ENCODE measurements around the gene ARSH.
"Not testable (repeated sequence)": the region's sequence is repeated elsewhere in the genome, so short reads cannot be mapped to it uniquely, and the experiment has no call there.

Gene ARSH

GRCh38 chrX:3006495-3006894 is at the start of gene ARSH:
TSS of gene ARSH (plus strand) at chrX:3006546. CDS start at chrX:3006613, 67 bp downstream.
- DNase-seq (ENCODE audit: low read depth, low spot score) = no peak

- DNase-seq (ENCODE audit: low read depth, low spot score) = no peak
Observed at GRCh38 chrX:2958199-2958598, 48.1 kb upstream of the ARSH start.

GRCh38 chrX:2960861-2961515 is 45.4 kb upstream of the ARSH start:
- DNase-seq (ENCODE audit: low read depth, low spot score) = no peak

GRCh38 chrX:2962381-2962780 is 44.0 kb upstream of the ARSH start:
- no peak for DNase-seq (ENCODE audit: low read depth, low spot score)

- not testable (repeated sequence) for DNase-seq (ENCODE audit: low read depth, low spot score)
Observed at GRCh38 chrX:2963449-2963848, 42.9 kb upstream of the ARSH start.

GRCh38 chrX:2963992-2964794 is 42.2 kb upstream of the ARSH start:
- not testable (repeated sequence) for DNase-seq (ENCODE audit: low read depth, low spot score)

- no peak for DNase-seq (ENCODE audit: low read depth, low spot score)
Observed at GRCh38 chrX:2965965-2966364, 40.4 kb upstream of the ARSH start.

GRCh38 chrX:2967012-2967411 is 39.3 kb upstream of the ARSH start:
- DNase-seq (ENCODE audit: low read depth, low spot score) = no peak

GRCh38 chrX:2967584-2967983 is 38.8 kb upstream of the ARSH start:
- DNase-seq (ENCODE audit: low read depth, low spot score) = no peak

GRCh38 chrX:2967998-2968909 is 38.1 kb upstream of the ARSH start:
- no peak for DNase-seq (ENCODE audit: low read depth, low spot score)

- DNase-seq (ENCODE audit: low read depth, low spot score) = no peak
Observed at GRCh38 chrX:2969021-2969420, 37.3 kb upstream of the ARSH start.

- DNase-seq (ENCODE audit: low read depth, low spot score) = no peak
Observed at GRCh38 chrX:2972391-2972790, 34.0 kb upstream of the ARSH start.

- DNase-seq (ENCODE audit: low read depth, low spot score) = no peak
Observed at GRCh38 chrX:2974961-2975360, 31.4 kb upstream of the ARSH start.

- not testable (repeated sequence) for DNase-seq (ENCODE audit: low read depth, low spot score)
Observed at GRCh38 chrX:2978639-2979038, 27.7 kb upstream of the ARSH start.

GRCh38 chrX:2984342-2984741 is 22.0 kb upstream of the ARSH start:
- no peak for DNase-seq (ENCODE audit: low read depth, low spot score)

GRCh38 chrX:2989565-2989964 is 16.8 kb upstream of the ARSH start:
- DNase-seq (ENCODE audit: low read depth, low spot score) = no peak

- no peak for DNase-seq (ENCODE audit: low read depth, low spot score)
Observed at GRCh38 chrX:3010532-3010931, 4.2 kb downstream of the ARSH start.

- no peak for DNase-seq (ENCODE audit: low read depth, low spot score)
Observed at GRCh38 chrX:3017492-3017891, 11.1 kb downstream of the ARSH start.

GRCh38 chrX:3024176-3024575 is 17.8 kb downstream of the ARSH start:
- DNase-seq (ENCODE audit: low read depth, low spot score) = no peak

- DNase-seq (ENCODE audit: low read depth, low spot score) = no peak
Observed at GRCh38 chrX:3026074-3026815, 19.9 kb downstream of the ARSH start.

- DNase-seq (ENCODE audit: low read depth, low spot score) = no peak
Observed at GRCh38 chrX:3029129-3029528, 22.8 kb downstream of the ARSH start.
